Activated CD8-positive, alpha-beta memory T cell treated with anti-CD3 and anti-CD28 coated beads for 24 hours (primary cell): ENCODE measurements around the gene ABAT.
"Not testable (repeated sequence)": the region's sequence is repeated elsewhere in the genome, so short reads cannot be mapped to it uniquely, and the experiment has no call there.

Source experiments
- DNase-seq: peaks from one replicate; pipeline ENCODE4 v3.0.0-alpha.2; 2020

ABAT gene

DNA sequence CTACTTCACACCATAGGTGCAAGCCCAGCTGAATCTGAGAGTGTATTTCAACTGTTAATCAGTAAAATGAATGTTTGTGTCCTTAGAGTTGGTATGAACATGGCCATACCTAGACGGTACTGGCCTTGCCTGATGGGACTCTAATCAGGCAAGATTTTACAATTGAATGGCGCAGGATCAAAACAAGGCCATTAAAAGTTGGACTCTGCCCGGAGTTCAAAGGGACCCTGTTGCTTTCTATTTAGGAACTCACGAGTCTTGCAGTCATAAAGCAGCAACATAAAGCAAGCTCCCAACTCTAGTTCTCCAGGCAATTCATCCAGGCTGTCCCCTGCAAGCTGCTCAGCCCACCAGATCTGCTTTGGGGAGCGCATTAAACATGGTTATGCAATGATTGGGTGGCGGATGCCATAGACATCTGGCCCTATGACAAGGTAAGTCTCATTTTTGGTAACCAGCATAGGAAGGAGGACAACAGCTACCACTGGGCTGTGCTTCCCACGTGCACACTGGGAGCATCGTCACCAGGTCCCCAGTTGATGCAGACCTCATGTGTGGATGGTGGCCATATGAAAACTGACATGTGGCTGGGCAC lies 114.3 kb downstream of the ABAT start:
- DNase-seq = no peak

DNA sequence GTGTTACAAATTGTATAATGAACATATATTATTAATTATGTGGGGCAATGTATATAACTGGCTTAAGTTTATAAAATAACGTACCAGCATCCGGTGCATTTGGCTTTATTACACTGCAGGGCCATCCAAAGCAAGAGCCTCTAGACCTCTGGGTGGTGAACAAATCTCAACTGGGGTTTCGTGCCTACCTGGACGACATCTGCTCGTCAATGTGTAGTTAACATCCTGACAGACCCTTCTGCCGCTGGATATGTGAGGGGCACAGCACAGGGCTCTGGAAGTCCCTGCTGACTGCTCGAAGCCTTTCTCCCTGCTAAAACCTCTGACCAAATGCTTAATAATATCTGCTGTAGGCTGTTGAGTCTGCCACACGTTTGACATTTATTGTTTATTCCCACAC lies 120.7 kb downstream of the ABAT start:
- no peak for DNase-seq

DNA sequence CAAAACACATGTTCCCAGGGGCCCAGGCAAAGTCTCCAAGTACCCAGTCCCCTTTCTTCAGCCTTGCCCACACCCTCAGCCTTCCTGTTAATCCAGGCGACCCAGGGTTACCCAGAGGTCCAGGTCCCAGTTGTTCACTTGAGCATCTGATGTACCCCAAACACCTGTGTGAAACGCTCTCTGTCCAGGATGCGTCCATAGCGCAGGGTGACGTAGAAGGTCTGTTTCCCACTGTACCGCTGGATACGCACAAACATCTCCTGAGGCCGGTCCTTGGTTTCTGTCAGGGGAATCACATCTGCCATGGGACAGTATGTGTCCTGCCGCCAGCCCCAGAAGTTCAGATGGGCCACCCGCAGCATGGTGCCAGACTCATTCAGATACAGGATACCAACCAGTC lies 121.4 kb downstream of the ABAT start:
- no peak for DNase-seq

DNA sequence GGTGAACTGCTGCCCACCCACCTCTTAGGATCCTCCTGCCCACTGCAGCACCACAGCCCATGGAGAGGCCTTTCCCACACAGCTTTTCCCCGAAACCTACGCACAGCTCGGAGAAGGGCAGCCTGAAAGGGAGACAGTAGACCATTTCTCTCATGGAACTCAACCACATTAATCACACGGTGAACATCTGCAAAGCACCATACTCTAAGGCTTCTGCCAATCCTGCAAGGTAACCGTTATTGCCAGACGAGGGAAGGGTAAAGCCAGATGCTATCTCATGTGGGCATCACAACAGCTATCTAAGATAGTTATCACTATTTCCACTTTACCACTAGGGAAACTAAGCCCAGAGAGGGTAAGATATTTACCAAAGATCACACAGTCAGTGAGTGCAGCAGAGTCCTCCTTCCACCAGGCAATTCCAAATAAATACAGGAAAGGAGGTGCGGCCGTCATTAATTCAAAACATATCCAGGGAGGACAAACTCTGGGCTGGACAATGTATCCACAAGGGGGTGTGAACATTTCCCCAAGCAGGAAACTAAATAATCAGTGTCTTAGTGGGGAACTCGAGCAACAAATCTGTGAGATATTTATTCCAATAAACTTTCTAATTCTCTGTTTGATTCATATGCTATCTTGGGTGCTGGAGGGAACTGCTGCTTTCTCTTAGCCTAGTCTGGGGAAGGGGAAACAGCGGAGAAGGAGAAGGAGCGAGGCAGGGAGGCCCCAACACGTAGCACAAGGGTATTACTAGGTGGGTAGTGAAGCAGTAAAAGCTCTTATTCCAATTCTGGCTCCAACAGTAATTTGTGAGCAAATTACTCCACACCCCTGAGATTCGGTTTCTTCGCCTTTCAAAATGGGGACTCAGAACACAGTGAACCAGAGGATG lies 122.3 kb downstream of the ABAT start:
- DNase-seq = no peak

DNA sequence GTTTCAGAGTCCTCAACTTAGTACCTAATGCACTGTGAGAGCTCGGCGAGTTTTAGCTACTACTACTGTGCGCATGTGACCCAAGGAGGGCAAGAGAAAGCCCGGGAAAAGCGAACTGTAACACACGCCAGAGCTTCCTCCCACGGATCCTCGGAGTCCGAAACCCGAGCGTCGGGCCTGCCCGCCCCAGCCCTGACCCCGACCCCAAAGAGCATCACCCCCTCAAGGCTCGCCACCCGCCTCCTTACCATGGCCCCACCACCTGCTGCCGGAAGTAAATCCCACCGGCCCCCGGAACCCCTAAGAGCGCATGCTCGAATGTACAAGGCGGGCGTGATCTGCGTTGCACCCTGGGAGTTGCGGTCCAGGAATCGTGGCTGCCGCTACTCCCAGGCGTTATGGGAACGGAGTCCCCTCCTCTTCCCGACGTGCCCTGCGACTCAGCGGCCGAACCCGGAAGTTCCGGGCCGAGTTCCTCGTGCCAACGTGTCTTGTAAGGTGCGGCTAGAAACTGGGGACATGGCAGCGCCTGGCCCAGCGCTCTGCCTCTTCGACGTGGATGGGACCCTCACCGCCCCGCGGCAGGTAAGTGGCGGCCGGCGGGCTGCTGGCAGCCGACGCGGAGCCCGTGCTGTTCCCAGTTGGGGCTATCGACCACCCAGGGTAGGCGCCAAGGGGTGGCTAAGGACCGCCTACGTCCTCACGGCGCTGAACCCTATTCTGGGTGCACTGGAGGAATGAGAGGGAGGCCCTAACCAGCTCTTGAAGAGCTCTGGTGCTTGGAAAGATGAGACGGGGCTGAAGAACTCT lies 123.2 kb downstream of the ABAT start, which contains the start of the genes PMM2 and TMEM186:
TSS of gene PMM2 (plus strand) at position 476 of the 810 bp plus-strand sequence. CDS start at position 520, 44 bp downstream.
TSS of gene TMEM186 (minus strand) at position 276 of the 810 bp plus-strand sequence. CDS start at position 251, 25 bp downstream.
- peak; percentile 95 for DNase-seq

DNA sequence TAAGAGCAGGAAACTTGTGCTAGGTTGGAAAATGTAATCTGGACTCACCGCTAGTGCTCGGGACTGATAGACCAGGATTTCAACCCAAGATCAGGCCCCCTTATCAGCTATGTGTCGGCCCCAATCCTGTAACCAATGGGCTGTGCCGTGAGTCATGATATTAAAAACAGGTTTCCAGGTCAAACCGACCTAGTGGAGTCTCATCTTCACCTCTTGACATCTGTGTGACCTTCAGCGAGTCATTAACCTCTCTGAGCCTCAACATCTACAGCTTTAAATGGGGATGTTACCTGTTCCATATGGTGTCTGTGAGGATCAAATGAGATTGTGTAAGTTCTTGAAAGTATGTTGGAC lies 123.7 kb downstream of the ABAT start:
- DNase-seq = no peak

DNA sequence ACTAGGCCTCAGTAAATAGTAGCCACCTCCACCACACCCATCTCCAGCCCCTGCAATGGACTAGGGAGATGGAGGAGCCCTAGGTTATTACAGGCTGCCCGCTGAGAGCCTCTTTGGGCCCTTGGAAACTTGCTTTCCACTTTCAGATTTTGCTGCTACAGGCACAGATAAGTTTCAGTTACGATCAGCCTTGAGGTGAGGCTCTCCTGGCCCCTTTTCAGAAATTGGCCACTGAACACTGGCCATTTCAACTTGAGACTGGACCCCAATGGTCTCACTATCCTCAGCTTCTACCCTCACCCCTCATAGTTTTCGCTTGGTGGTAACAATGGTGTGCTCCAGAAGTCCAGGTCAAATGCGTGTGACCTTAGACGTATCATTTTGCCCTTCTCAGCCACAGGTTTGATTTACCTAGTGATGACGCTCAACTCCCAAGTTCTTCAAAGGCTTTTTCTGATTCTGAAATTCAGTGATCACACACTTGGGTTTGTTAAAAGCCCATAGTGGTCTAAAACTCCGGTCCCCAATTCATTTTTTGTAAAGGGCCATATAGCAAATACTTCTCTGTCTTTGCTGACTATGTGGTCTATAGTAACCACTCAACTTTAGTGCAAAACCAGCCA lies 124.2 kb downstream of the ABAT start:
- no peak for DNase-seq

DNA sequence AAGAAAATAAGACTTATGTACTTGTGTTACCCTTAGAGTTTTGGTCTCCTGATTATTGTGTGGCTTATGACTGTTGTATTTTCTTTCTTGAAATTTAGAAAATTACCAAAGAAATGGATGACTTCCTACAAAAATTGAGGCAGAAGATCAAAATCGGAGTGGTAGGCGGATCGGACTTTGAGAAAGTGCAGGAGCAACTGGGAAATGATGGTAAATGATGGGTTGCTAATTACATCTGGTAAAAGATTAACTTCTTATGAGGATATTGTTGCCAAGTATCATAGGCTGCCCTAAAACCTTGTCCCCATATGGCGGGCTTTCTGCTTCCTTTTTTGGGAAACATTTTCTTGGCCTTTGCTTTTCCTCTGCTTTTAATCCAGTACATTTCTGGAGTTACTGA lies 127.3 kb downstream of the ABAT start:
- no peak for DNase-seq

DNA sequence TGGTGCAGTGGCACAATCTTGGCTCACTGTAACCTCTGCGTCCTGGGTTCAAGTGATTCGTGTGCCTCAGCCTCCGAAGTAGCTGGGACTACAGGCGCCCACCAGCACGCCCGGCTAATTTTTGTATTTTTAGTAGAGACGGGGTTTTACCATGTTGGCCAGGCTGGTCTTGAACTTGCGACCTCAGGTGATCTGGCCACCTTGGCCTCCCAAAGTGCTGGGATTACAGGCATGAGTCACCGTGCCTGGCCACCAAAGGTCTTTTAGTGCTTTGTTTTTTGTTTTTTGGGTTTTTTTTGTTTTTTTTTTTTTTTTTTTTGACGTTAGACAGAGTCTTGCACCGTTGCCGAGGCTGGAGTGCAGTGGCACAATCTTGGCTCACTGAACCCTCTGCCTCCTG lies 129.3 kb downstream of the ABAT start:
- DNase-seq = not testable (repeated sequence)

DNA sequence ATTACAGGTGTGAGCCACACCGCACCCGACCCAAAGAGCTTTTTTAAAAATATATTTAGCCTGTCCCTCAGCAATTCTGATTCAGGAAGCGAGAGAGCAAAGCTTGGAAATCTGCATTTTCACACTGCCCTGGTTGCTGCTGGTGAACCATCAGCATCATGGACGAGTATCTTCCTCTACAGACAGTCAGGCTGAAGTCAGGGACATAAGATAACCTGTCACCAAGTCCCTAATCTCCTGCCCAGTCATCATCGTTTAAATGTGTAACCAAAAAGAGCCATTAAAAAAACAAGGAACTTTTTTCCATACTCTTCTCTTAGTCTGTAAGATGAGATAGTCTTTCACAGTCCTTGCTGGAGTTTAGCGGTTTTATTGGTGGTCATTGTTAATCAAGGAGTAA lies 129.9 kb downstream of the ABAT start:
- DNase-seq = no peak

DNA sequence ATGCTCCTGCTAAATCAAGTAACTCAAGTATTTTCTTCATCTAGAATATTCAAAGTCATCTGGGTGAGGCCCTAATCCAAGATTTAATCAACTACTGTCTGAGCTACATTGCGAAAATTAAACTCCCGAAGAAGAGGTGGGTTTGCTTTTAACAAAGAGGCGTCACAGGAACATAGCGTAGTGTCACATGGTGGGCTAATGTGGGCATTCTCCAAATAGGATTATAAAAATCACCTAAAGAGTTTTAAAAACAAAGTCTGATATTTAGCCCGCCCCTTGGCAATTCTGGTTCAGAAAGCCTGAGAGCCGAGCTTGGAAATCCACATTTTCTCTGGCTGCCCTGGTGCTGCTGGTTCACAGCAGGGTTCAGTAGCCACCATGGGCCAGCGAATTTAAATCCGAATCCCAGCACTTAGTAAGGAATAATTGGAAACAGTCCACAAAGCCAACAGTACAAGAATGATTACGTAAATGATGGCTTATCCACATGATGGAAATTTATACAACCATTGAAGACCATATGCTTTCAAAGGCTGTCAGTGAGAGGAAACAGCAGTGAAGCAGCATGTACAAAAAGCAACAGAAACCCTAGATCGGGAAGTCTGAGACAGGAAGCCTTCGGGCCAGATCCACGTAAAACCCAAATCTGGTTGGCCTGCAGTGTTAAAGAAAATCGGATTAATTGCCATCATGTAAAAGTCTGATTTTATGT lies 132.0 kb downstream of the ABAT start:
- no peak for DNase-seq

DNA sequence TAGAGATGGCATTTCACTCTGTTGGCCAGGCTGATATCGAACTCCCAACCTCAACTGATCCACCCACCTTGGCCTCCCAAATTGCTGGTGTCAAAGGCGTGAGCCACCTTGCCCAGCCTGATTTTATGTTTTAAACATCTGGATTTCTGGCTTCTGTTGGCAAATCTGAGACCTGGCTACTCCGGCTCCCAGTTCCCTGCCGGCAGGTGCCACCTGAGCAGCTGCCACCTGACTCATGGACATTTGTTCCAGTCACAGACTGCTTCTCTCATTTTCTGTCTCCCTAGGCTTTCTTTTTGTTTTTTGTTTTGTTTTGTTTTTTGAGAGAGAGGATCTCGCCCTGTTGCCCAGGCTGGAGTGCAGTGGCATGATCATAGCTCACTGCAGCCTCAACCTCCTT lies 132.8 kb downstream of the ABAT start:
- no peak for DNase-seq

DNA sequence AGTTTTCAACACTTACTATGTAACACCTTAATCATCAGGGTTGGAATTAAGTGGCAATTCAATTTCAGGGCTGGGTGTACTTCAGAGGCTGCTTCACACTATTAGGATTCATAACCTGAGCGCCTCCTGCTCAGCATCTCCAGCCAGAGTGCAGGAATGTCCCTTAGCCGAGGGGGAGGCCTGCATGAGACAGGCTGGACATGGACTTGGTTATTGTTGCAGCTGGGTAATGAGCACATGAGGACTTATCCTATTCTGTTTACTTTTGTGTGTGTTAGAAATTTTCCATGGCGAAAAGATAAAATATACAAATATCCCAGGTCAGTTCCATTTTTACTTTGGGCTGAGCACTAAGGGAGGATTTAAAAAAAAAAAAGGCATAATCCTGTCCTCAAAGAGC lies 133.6 kb downstream of the ABAT start:
- no peak for DNase-seq

DNA sequence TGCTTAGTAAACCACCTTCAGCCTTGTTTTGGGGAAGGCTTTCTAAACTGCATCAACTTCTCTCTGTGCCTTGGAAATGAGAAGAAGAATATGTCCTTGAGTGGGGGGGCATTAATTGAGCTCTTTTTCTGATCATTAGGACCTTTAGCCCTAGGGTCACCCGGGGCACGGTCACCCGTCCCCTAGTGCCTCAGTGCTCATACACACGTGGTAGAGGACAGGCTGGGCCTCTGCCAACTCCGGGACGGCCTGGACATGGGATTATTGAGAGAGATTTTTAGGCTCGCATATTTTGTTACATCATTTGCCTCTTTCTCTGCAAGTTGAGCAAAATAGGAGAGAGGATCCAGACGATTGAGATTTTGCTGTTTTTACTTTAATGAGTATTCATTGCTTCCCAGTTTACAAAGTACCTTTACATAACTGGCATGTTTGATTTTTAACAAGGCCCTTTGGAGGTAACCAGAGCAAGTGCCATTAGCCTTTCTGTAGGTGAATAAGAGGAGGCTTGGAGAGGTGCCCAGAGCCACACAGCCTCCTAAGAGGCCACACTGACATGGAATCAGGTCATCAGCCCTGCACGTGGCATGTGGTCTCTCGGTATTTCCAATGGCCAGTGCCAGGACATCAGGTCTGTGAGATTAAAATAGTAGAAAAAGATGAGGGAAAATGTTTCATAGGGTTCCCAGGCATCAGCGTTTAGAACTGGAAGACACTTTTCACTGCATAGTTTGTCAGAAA lies 134.4 kb downstream of the ABAT start:
- no peak for DNase-seq

DNA sequence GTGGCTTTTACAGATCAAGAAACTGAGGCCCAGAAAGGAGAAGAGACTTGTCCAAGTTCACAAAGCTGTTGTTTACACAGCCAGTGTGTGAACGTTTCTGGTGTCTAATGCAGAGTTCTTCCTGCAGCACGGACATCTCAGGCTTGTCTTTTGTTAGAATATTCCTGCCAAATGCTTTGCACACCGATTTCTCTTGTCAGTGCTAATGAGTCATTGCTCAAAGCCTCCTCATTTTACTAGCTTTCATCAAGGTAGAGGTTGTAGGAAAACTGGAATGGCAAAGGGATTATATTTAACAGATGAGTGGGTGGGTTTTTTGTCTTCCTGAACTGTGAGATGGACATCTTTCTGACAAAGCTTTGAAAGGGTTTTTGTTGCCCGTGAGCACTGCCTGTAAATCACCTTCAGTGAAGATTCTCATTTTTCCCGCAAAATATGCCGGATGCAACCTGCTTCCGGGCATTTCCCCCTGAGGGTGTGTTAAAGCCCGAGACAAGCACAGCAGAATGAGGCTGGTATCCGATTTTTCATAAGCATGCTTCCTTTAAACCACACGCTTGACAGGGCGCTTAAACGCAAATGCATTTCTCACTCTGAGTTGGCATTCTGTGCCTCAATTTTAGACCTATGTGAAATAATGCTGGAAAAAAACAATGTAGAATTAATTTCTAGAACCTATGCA lies 137.9 kb downstream of the ABAT start:
- no peak for DNase-seq

DNA sequence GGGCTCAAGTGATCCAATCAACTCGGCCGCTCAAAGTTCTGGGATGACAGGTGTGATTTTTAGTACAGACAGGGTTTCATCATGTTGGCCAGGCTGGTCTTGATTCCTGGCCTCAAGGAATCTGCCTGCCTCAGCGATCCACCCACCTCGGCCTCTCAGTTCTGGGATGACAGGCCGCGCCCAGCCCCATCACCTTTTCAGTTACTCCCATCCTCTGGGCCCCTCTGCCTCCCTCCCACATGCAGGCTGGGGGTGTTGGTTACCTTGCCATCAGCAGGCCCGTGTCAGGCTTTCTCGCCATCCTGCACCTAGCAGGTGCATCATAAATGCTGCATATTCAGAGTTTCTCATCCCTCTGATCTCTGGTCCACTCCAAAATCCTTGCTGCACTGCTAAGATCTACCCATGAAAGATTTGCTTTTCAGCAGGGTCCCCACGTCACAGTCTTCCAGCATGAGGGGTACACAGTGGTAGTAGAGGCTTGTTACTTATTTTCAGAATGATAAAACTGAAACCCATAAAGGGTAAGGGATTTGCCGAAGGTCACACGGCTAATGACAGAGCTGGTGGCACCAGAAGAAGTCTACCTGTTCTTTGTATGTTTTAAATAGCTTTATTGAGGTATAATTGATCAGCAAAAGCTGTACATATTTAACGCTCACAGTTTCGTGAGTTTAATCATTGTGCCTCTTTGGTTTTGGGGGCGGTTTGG lies 139.8 kb downstream of the ABAT start:
- no peak for DNase-seq

DNA sequence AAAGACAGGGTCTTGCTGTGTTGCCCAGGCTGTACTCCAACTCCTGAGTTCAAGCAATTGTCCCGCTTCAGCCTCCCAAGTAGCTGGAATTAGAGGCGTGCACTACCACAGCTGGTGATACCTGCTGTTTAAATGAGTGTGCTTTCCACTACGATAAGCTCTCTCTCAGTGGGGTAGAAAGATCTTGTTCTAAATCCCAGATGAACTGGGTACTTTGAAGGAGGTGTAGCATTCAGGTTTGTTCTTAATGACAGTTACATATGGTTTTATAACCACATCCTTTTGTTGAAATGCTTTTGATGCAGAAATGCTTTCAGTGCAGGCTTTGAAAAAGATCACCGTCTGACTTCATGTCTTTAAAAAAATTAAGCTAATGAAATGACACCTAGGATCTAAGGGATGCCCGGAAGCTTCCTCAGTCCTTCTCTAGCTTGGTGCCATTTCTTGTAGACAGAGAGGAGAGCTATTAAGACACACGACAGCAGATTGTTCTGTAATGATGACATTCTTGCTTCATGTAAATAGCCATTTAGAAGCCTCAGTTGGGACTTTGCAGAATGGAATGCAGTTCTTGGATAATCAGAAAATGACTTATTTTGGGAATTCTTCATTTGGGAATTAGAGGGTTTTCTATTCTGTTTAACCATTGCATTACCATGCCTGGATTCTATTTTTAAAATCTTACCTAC lies 142.7 kb downstream of the ABAT start:
- no peak for DNase-seq

DNA sequence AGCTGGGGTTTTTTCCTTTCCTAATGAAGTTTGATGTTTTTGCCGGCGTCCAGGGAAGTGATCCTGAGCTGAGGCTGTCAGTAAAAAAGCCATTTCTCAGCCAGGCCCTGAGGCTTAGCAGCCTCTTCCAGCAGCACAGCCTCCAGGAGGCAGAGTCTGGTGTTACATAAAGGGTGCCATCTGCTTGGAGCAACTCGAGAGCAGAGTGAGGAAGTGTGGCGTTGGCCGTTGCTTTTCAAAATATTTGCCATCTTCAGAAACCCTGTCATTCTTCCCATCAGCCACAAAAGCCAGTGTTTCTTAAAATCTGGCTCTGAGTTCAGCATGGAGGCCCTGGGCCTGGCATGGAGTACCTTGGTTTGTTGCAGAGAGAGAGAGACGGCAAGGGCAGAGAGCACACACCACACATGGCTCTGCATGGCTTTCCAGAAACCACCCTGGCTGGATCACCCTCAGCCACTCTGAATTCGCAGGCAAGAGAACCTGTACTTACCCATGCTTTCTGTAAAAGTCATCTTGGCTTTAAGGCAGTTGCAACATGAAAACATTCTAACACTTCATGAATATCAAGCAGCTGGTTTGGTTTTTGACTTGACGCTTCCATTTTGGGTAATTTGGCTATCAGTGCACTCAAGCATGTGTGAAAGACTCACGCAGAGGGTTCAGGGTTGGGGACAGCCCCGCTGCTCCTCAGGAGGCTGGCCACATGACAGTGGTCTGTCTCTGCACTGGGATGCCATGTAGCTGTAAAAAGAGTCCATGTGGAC lies 144.3 kb downstream of the ABAT start:
- no peak for DNase-seq
